Measurements from ENCODE around the gene CHMP1B.

DNA sequence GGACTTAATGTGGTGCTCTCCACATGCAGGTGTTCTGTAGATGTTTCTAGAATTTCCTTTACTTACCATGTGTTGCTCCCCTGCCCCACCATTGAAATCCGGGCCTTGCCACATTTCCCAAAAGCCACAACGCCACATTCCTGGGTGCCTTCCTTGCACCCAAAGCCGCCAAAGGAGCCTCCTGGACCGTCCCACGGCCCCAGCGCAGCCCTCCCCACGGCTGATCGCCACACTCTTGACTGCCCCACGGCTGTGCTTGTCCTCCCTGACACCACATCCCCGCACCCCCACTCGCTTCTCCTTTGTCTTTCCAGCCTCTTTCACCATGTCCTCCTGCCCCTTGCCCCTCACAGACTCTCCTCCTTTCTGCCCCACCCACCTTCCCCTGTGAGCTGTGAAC is 40.2 kb upstream of the CHMP1B start:
- TF ChIP-seq FOXJ3 (CRISPR knock-in tag; IDR thresholded peaks at IDR 0.05), result no peak
- no peak for TF ChIP-seq RBM14 (IDR thresholded peaks at IDR 0.05; ENCODE audit: borderline replicate concordance, insufficient read depth, low read depth, low read length)
- no peak for TF ChIP-seq RCOR1 (IDR thresholded peaks at IDR 0.05; ENCODE audit: borderline replicate concordance in 1 of 2, low read depth in 2 of 2, low read length in 2 of 2)
